ENCODE measurements around the gene CH25H. TPM values are rescaled to one million over a fixed set of nuclear protein-coding genes. Genes with fewer than 3 reads are reported as not detected.

Gene CH25H
- total RNA-seq, 1 donor from 2014 or later, result 4.4 TPM

- no peak overlapping the region for H3K27ac ChIP-seq
- no peaks in the 10 kb centered on the region for H3K36me3 ChIP-seq
- intact Hi-C loops (cut with DNase I), result no loop called here
These were observed 17.8 kb downstream of the CH25H start for GRCh38 chr10:89189211-89189734.

GRCh38 chr10:89185658-89186057 lies 21.5 kb downstream of the CH25H start:
- intact Hi-C loops (cut with DNase I), result no loop called here
- Histone ChIP-seq H3K36me3 (no peaks in the 10 kb centered on the region), H3K4me1 (peaks cover 7% of the 10 kb centered on the region), H3K4me3 (no peak overlapping the region), H3K27me3 (ENCODE audit: low read depth) (no peaks in the 10 kb centered on the region), H3K27ac (no peak overlapping the region), H3K9me3 (peaks cover 3% of the 10 kb centered on the region)
- DNase-seq (no peak), ATAC-seq (no peak)
- no peak for TF ChIP-seq CTCF (IDR thresholded peaks at IDR 0.05)

More at GRCh38 chr10:89189211-89189734, 17.8 kb downstream of the CH25H start:
- H3K4me1 ChIP-seq, result peaks cover 7% of the 10 kb centered on the region
- DNase-seq (no peak), ATAC-seq (no peak)
- TF ChIP-seq CTCF (IDR thresholded peaks at IDR 0.05), result no peak
- no peaks in the 10 kb centered on the region for H3K27me3 ChIP-seq (ENCODE audit: low read depth)
- H3K4me3 ChIP-seq, result no peak overlapping the region
- no peaks in the 10 kb centered on the region for H3K9me3 ChIP-seq

- no peak overlapping the region for H3K27ac ChIP-seq
- DNase-seq, result no peak
- no peak for TF ChIP-seq CTCF (IDR thresholded peaks at IDR 0.05)
- intact Hi-C loops (cut with DNase I), result no loop called here
- ATAC-seq, result no peak
- H3K4me3 ChIP-seq, result no peak overlapping the region
- H3K27me3 ChIP-seq (ENCODE audit: low read depth), result no peaks in the 10 kb centered on the region
- H3K4me1 ChIP-seq, result peaks cover 7% of the 10 kb centered on the region
- H3K9me3 ChIP-seq, result peaks cover 7% of the 10 kb centered on the region
- no peaks in the 10 kb centered on the region for H3K36me3 ChIP-seq
These were observed 22.5 kb downstream of the CH25H start for GRCh38 chr10:89184638-89185037.

- intact Hi-C loops (cut with DNase I), result no loop called here
- H3K4me1 ChIP-seq, result peaks cover 7% of the 10 kb centered on the region
- H3K4me3 ChIP-seq, result no peak overlapping the region
- H3K27ac ChIP-seq, result no peak overlapping the region
- no peak for DNase-seq
- no peak for TF ChIP-seq CTCF (IDR thresholded peaks at IDR 0.05)
- H3K36me3 ChIP-seq, result no peaks in the 10 kb centered on the region
- no peaks in the 10 kb centered on the region for H3K27me3 ChIP-seq (ENCODE audit: low read depth)
- peaks cover 7% of the 10 kb centered on the region for H3K9me3 ChIP-seq
- no peak for ATAC-seq
These were observed 23.5 kb downstream of the CH25H start for GRCh38 chr10:89183571-89183970.

- no peak overlapping the region for H3K27ac ChIP-seq
- H3K36me3 ChIP-seq, result no peaks in the 10 kb centered on the region
- H3K4me1 ChIP-seq, result peaks cover 7% of the 10 kb centered on the region
- DNase-seq (no peak), ATAC-seq (no peak)
- TF ChIP-seq CTCF (IDR thresholded peaks at IDR 0.05), result no peak
- no peaks in the 10 kb centered on the region for H3K27me3 ChIP-seq (ENCODE audit: low read depth)
- intact Hi-C loops (cut with DNase I), result no loop called here
- no peak overlapping the region for H3K4me3 ChIP-seq
- H3K9me3 ChIP-seq, result peaks cover 7% of the 10 kb centered on the region
These were observed 24.2 kb downstream of the CH25H start for GRCh38 chr10:89182894-89183293.

- peaks cover 5% of the 10 kb centered on the region for H3K9me3 ChIP-seq
- ATAC-seq, result no peak
- H3K36me3 ChIP-seq, result no peaks in the 10 kb centered on the region
- no peak for TF ChIP-seq CTCF (IDR thresholded peaks at IDR 0.05)
- H3K4me1 ChIP-seq, result no peaks in the 10 kb centered on the region
- H3K27ac ChIP-seq, result no peak overlapping the region
- DNase-seq, result no peak
- intact Hi-C loops (cut with DNase I), result no loop called here
- H3K4me3 ChIP-seq, result no peak overlapping the region
- no peaks in the 10 kb centered on the region for H3K27me3 ChIP-seq (ENCODE audit: low read depth)
These were observed 31.3 kb downstream of the CH25H start for GRCh38 chr10:89175816-89176215.

Measured in lower lobe of right lung (tissue), 2 donors.